ENCODE measurements around the gene CCDC7.

DNA sequence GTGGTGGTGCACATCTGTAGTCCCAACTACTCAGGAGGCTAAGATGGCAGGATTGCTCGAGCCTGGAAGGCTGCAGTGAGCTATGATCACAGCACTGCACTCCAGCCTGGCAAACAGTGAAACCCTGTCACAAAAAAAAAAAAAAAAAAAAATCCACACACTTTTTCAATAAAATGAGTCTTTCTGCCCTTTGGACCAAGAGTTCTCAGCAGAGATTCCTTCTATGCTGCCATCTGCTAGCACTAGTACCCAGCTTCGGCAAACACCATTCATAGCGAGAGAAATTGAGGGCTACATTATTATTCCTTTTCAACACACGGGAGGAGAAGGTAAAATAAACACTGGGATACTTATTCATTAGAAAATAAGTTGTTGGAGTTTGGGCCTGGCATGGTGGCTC is 43.4 kb upstream of the CCDC7 start:
- TF ChIP-seq, protein P1, sequence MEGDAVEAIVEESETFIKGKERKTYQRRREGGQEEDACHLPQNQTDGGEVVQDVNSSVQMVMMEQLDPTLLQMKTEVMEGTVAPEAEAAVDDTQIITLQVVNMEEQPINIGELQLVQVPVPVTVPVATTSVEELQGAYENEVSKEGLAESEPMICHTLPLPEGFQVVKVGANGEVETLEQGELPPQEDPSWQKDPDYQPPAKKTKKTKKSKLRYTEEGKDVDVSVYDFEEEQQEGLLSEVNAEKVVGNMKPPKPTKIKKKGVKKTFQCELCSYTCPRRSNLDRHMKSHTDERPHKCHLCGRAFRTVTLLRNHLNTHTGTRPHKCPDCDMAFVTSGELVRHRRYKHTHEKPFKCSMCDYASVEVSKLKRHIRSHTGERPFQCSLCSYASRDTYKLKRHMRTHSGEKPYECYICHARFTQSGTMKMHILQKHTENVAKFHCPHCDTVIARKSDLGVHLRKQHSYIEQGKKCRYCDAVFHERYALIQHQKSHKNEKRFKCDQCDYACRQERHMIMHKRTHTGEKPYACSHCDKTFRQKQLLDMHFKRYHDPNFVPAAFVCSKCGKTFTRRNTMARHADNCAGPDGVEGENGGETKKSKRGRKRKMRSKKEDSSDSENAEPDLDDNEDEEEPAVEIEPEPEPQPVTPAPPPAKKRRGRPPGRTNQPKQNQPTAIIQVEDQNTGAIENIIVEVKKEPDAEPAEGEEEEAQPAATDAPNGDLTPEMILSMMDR (IDR thresholded peaks at IDR 0.05; ENCODE audit: poor library complexity): no peak
- no peak for TF ChIP-seq EZH2 (IDR thresholded peaks at IDR 0.05; ENCODE audit: borderline replicate concordance)
- TF ChIP-seq EZH2phosphoT487 (IDR thresholded peaks at IDR 0.05; ENCODE audit: low read depth, severe bottlenecking, unreplicated experiment): no peak
